ENCODE measurements around the gene CTBS.

DNA sequence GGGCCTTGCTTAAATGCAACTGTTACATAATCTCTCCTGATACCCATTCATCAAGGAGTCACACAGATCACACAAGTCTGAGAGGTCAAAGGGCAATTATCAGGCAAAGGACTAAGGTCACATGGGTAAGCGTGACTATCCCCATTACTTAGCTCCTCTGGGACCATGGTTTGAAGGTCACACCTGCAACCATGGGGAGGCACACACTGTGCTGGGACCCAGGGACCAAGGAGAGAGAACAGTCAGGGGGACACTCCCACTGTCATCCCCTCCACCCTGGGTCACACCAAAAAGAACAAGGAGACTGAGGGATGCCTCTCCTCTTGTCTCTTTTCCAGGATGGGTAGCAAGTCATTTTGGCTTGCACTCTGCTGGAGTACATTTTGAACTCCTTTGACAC lies 30.9 kb upstream of the CTBS start:
- TF ChIP-seq, protein P1, sequence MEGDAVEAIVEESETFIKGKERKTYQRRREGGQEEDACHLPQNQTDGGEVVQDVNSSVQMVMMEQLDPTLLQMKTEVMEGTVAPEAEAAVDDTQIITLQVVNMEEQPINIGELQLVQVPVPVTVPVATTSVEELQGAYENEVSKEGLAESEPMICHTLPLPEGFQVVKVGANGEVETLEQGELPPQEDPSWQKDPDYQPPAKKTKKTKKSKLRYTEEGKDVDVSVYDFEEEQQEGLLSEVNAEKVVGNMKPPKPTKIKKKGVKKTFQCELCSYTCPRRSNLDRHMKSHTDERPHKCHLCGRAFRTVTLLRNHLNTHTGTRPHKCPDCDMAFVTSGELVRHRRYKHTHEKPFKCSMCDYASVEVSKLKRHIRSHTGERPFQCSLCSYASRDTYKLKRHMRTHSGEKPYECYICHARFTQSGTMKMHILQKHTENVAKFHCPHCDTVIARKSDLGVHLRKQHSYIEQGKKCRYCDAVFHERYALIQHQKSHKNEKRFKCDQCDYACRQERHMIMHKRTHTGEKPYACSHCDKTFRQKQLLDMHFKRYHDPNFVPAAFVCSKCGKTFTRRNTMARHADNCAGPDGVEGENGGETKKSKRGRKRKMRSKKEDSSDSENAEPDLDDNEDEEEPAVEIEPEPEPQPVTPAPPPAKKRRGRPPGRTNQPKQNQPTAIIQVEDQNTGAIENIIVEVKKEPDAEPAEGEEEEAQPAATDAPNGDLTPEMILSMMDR (IDR thresholded peaks at IDR 0.05) = no peak
- TF ChIP-seq POLR2A (IDR thresholded peaks at IDR 0.05) (no peak), POLR2AphosphoS5 (IDR thresholded peaks at IDR 0.05) (no peak)

Data from gastroesophageal sphincter (tissue), 3 donors.